GM19240 (cell line): ENCODE results near the gene HDAC9.
A peak's percentile ranks its signal among the peaks of the same experiment; 100 is the strongest.
"Not testable (repeated sequence)": the region's sequence is repeated elsewhere in the genome, so short reads cannot be mapped to it uniquely, and the experiment has no call there.

Experiments
- DNase-seq: peaks from one replicate; pipeline ENCODE4 v3.0.0; 2011; ENCODE audit warnings: low spot score; ENCODE audit not compliant: insufficient read length

Gene HDAC9

DNA sequence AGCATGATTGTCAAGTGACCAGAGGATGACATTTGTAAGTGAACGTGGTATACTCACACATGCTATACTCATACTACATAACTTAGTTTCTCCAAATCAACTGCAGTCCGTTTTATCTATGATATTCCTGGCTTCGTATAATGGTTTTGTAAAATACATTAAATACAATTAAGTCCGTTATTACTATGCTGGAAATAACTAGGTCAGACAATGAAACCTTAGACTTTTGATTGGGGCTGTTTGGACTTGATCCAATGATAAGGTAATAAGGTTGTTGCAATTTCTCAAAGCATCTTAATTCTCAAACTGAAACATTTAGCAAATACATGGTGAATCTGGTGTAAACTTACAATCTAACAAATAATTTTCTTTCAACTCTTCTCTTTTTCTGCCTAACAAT, 504.9 kb downstream of the HDAC9 start:
- no peak for DNase-seq

- no peak for DNase-seq
These were observed 506.3 kb downstream of the HDAC9 start for GRCh38 chr7:19001854-19002253.

- DNase-seq: no peak
These were observed 513.8 kb downstream of the HDAC9 start for GRCh38 chr7:19009241-19009935.

DNA sequence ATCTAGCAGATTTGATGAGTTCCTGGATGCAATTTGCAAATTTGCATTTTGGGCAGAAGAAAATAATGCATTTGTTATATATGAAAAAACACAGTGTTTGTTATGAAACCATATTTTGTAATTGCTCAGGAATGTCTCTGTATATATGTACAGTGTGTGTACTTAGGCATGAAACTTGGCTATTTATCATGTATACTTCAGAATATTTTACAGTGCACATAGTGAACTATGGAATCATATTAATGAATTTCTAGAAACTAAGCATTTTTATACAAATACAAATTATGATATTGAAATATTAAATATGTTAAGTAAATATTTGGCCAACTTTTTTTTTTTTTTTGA, 514.4 kb downstream of the HDAC9 start:
- DNase-seq: no peak

DNA sequence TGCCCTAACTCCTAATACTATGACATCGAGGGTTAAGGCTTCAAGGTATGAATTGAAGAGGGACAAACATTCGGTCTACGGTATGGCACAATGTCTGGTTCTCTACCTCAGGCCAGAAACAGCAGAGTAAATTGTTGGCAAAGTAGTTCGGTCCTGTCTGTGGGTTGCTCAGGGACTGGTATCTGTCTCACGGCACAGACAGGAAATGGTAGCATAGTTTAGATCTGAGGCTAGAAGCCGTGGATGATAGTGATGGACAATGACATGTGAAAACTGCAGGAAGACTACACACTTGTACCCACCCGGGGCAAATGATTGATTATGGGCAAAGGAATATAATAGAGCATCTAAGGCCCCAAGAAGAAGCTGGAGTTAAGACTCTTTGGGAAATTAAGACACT, 515.7 kb downstream of the HDAC9 start:
- DNase-seq: no peak

GRCh38 chr7:19015098-19015497, 519.5 kb downstream of the HDAC9 start:
- DNase-seq: no peak

DNA sequence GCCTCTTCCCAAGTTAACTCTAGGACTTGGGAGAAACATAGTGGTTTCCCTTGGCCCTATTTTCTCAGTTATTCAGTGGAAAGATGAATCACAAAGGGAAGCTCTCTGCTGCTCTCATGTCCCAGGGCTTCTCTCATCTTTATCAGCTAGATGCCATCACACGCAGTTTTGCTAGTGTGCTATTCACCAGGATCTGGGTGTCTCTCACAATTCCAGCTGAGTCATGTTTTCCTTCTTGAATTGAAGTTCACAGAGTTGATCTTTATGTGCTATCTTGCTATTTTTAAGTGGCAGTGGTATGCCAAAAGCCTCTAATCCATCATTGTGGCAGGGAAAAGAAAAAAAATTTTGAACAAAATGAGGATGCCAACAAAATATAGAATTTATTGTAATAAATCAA, 520.6 kb downstream of the HDAC9 start:
- no peak for DNase-seq

GRCh38 chr7:19017374-19017773, 521.8 kb downstream of the HDAC9 start:
- no peak for DNase-seq

DNA sequence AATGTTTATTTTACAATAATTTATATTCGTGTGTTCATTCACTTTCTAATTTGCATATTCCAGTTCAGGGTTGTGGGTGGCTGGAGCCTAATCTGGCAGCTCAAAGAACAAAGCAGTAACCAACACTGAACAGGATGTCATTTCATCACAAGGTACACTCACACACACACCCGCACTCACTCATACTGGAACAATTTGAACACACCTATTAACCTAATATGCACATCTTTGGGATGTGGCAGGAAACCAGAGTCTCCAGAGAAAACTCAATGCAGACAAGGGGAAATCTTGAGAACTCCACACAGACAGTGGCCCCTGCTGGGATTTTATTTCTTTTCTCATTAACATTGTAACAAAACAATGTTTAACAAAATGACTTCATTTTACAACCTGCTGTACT, 524.5 kb downstream of the HDAC9 start:
- no peak for DNase-seq

DNA sequence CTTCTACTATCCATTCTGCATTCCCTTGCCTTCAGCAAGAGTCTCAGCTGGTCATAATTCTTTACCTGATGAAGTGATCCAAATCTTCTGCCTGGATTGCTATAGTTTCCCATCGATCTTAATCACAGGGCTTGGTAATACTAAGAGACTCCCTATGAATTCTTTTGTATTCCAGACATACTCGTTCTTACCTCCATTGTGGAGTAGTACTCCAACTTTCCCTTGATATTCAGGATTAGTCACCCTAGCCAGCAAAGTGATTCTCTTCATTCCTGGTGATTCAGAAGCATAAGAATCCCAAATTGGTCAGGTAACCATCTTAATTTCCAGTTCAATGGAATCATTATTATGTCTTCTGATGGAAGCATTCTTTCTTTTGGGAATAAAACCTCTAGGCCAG, 525.2 kb downstream of the HDAC9 start:
- no peak for DNase-seq

DNA sequence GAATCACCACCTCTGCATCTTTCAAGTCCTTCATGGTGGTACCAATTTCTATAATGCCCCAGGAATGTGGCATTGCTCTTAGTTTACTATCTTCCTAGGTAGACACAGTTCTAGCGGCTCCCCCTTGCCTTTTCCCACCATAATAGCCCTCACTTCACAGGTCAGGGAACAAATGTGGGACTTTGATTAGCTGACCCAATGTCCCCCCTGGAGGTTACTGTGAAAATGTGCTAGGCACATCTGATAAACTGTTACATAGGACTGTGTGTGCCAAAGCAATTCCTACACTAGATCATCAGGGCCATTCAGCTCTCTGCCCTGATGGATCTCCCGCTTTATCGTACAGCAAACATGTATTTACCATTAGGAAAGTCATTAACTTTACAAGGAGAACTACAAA, 527.9 kb downstream of the HDAC9 start:
- no peak for DNase-seq

DNA sequence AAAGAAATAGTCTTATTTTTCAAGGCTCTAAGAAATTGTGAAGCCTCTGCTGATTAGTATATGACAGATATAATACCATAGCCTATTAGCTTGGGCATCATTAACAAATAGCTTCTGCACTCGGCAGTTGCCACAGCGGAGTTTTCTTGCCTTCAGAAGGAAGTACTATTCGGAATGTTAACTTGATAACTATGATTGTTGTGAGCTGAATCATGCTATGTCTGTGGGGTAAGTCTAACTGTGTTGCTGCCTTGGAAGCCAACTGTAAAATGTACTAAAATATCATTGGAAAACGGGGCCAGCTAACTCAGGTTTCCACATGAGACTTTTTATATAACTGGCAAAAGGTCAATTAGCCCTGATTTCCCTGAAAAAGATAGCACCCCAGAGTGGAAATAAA, 528.7 kb downstream of the HDAC9 start:
- no peak for DNase-seq

- DNase-seq: no peak
These were observed 531.3 kb downstream of the HDAC9 start for GRCh38 chr7:19026888-19027287.

DNA sequence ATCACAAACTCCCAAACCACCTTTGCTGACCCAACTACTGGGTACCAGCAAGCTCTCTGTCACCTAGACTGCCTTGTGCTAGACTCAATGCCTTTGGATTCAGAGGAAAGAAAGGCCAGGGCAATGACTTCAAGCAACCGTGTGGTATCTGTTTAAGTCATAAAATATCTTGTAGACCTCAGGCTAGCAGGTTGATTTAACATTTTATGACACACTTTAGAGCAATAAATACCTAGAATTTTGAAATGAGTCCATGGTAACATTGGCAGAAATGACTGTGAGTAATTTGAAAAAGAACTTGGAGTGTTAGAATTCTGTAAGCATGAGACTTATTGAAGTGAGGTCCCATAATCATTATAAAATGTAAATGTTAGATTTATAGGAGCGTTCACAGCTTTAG, 534.7 kb downstream of the HDAC9 start:
- DNase-seq: no peak

- not testable (repeated sequence) for DNase-seq
These were observed 537.4 kb downstream of the HDAC9 start for GRCh38 chr7:19032942-19033341.

GRCh38 chr7:19051767-19052375, 556.3 kb downstream of the HDAC9 start:
- peak; percentile 15 for DNase-seq
